ENCODE results near the gene NKAIN2. TPM values are rescaled to one million over a fixed set of nuclear protein-coding genes. Genes with fewer than 3 reads are reported as not detected.

NKAIN2 gene
- total RNA-seq, 1 experiment from 2014 or later = not detected

DNA sequence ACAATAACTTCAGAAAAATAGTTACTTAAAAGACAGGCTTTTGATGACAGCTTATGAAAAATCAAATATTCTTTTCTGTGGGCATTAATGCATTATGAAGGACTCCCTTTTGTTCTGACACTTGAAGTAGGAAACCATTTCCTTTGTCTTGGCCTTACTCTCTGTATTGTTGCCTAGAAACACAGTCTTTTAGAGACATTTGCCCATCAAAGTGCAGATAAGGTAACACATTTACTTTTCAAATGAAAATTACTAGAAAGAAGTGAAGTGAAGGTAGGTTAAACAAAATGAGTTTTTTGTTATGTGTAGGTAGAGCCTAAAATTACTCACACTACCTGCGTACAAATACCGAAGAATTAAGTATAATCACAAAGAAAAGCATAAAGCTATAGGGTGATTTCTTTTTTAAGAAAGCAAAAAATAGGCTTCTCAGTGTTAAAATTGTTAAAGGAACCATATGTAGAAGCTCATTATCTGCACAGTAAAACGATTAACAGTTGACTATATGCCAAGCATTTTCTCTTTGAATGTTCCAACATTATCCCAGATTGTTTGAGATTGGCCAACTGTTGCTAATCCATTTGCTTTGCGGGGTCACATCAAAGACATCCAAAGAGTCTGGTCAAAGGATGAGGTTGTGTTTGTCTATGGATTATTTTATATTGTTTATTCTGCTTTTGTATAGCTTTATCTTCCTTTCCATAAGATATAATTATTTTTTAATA lies 616.6 kb downstream of the NKAIN2 start:
- H3K27ac Mint-ChIP-seq (ENCODE audit: unreplicated experiment) = no peak overlapping the region
- intact Hi-C loops (cut with micrococcal nuclease; ENCODE audit: unreplicated experiment) = no loop called here
- no TSS peak for BruUV-seq (replicated peaks)

DNA sequence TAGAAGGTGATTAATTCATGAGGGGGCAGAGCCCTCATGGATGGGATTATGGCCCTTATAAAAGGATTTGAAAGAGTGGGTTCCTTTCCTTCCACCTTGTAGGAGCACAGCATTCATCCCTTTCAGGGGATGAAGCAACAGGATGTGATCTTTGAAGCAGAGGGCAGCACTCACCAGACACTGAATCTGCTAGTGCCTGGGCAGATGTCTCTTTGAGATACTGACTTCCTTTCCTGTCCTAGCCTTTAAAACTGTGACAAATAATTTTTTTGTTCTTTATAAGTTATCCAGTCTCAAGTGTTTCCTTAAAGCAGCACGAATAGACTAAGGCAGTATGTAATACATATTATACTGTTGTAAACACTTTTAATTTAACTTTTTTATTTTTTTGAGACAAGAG lies 620.0 kb downstream of the NKAIN2 start:
- no TSS peak for BruUV-seq (replicated peaks)
- no peak for DNase-seq
- no peaks in the 10 kb centered on the region for H3K27me3 Mint-ChIP-seq (ENCODE audit: unreplicated experiment)
- no peak overlapping the region for H3K27ac Mint-ChIP-seq (ENCODE audit: unreplicated experiment)
- no peak overlapping the region for H3K4me3 Mint-ChIP-seq (ENCODE audit: low read depth, unreplicated experiment)
- no peaks in the 10 kb centered on the region for H3K4me1 Mint-ChIP-seq (ENCODE audit: low read depth, unreplicated experiment)
- no peaks in the 10 kb centered on the region for H3K36me3 Mint-ChIP-seq (ENCODE audit: insufficient read depth, unreplicated experiment)
- no peaks in the 10 kb centered on the region for H3K9me3 Mint-ChIP-seq (ENCODE audit: low read depth, unreplicated experiment)
- intact Hi-C loops (cut with micrococcal nuclease; ENCODE audit: unreplicated experiment) = no loop called here
- CTCF ChIA-PET = no interaction called here
- TF ChIP-seq CTCF (IDR thresholded peaks at IDR 0.05; ENCODE audit: unreplicated experiment) = no peak

More for the DNA sequence above, 616.6 kb downstream of the NKAIN2 start:
- Mint-ChIP-seq H3K36me3 (ENCODE audit: insufficient read depth, unreplicated experiment) (no peaks in the 10 kb centered on the region), H3K4me1 (ENCODE audit: low read depth, unreplicated experiment) (no peaks in the 10 kb centered on the region), H3K9me3 (ENCODE audit: low read depth, unreplicated experiment) (no peaks in the 10 kb centered on the region), H3K27me3 (ENCODE audit: unreplicated experiment) (no peaks in the 10 kb centered on the region), H3K4me3 (ENCODE audit: low read depth, unreplicated experiment) (no peak overlapping the region)
- CTCF ChIA-PET = interaction anchor here (0.5 kb wide), 1 partner anchor 18 kb away, joined by 3 read pairs; no protein-coding TSS in a partner anchor
- DNase-seq = no peak
- TF ChIP-seq CTCF (IDR thresholded peaks at IDR 0.05; ENCODE audit: unreplicated experiment) = no peak

DNA sequence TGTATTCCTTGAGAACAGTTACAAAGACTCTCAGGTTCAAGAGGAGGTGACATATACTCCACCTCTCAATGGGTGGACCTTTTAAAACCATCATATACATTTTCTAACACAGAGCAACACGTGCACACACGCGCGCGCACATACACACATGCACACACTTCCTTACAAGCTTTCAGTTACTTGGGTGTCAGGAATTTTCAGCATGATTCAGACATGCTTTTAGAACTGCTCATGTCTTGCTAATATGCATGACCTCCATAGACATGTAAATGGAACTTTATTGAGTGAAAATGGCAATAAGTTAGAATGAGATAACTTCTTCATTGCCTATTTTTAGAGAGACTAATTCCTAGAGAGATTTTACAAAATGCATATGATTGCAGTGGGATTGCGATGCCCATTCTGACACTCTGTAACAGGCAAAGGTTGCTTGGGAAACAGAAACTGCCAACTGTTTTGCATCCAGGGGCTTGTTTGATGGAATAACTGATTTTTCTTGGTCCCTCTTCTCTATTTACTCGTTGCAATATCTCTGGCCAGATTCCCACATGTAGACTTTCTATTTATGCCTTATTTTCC lies 627.2 kb downstream of the NKAIN2 start:
- H3K9me3 Mint-ChIP-seq (ENCODE audit: low read depth, unreplicated experiment) = no peaks in the 10 kb centered on the region
- no TSS peak for BruUV-seq (replicated peaks)
- no peaks in the 10 kb centered on the region for H3K4me1 Mint-ChIP-seq (ENCODE audit: low read depth, unreplicated experiment)
- no peaks in the 10 kb centered on the region for H3K36me3 Mint-ChIP-seq (ENCODE audit: insufficient read depth, unreplicated experiment)
- H3K27me3 Mint-ChIP-seq (ENCODE audit: unreplicated experiment) = no peaks in the 10 kb centered on the region
- CTCF ChIA-PET = no interaction called here
- no peak for DNase-seq
- no peak overlapping the region for H3K4me3 Mint-ChIP-seq (ENCODE audit: low read depth, unreplicated experiment)
- no peak for TF ChIP-seq CTCF (IDR thresholded peaks at IDR 0.05; ENCODE audit: unreplicated experiment)
- intact Hi-C loops (cut with micrococcal nuclease; ENCODE audit: unreplicated experiment) = no loop called here
- no peak overlapping the region for H3K27ac Mint-ChIP-seq (ENCODE audit: unreplicated experiment)

- CTCF ChIA-PET = no interaction called here
These were observed 629.0 kb downstream of the NKAIN2 start for GRCh38 chr6:124432620-124433019.

More at GRCh38 chr6:124432620-124433019, 629.0 kb downstream of the NKAIN2 start:
- no peaks in the 10 kb centered on the region for H3K4me1 Mint-ChIP-seq (ENCODE audit: low read depth, unreplicated experiment)
- no peak for TF ChIP-seq CTCF (IDR thresholded peaks at IDR 0.05; ENCODE audit: unreplicated experiment)
- H3K9me3 Mint-ChIP-seq (ENCODE audit: low read depth, unreplicated experiment) = no peaks in the 10 kb centered on the region
- intact Hi-C loops (cut with micrococcal nuclease; ENCODE audit: unreplicated experiment) = no loop called here
- no peaks in the 10 kb centered on the region for H3K36me3 Mint-ChIP-seq (ENCODE audit: insufficient read depth, unreplicated experiment)
- no peak for DNase-seq
- no peaks in the 10 kb centered on the region for H3K27me3 Mint-ChIP-seq (ENCODE audit: unreplicated experiment)
- BruUV-seq (replicated peaks) = no TSS peak
- no peak overlapping the region for H3K4me3 Mint-ChIP-seq (ENCODE audit: low read depth, unreplicated experiment)
- no peak overlapping the region for H3K27ac Mint-ChIP-seq (ENCODE audit: unreplicated experiment)

Data from Calu3 (cell line).